ENCODE results near the gene SELP.

The SELP gene

DNA sequence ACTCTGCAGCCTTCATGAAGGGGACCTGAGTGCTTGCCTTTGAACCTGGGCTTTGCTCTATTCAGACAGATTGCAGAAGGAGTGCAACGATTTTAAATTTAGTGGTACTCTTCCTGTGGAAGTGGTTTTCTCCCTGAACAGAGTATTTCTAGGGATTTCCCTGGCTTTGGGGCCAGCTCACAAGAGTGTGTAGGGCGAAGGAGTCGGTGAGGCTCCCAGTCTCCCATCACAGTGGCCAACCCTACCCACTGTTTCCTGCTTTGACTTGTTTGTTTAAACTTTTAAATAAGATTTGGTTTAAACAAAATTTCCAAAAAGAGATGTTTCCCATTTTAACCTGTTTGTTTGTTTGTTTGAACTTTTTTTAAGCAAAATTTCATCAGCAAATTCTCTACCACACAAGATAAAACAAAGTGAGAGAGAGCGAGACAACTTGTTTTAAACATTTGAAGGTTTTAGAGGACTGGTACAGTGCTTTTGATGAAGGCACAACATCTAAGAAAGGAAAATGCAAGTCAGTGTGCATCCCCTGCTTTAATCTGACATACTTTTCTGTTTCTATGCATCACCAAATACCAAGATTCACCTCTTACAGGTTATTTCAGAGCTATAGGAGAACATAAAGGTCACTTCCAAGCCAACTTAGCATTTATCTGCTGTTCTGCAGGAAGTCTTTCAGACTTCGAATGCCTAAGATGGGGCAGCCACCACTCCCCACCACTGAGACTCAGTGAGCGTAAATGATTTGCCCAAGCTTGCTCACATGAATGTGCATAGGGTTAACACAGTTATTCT, 6.6 kb downstream of the SELP start:
- in situ Hi-C loops (cut with HindIII; ENCODE audit: low sequenced_read_pairs), result no loop called here

DNA sequence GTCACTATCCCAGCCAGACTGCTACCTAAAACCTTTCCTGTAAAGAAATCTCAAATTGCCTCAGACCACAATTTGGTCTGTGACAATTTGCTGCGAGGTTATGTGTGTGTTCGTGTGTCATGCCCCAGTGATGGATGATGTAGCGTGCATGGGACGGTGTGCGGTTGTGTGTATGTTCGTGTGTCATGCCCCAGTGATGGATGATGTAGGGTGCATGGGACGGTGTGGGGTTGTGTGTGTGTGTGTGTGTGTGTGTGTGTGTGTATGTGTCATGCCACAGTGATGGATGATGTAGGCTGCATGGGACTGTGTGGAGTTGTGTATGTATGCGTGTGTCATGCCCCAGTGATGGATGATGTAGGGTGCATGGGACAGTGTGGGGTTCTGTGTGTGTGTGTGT, 9.4 kb downstream of the SELP start:
- in situ Hi-C loops (cut with HindIII; ENCODE audit: low sequenced_read_pairs), result no loop called here

DNA sequence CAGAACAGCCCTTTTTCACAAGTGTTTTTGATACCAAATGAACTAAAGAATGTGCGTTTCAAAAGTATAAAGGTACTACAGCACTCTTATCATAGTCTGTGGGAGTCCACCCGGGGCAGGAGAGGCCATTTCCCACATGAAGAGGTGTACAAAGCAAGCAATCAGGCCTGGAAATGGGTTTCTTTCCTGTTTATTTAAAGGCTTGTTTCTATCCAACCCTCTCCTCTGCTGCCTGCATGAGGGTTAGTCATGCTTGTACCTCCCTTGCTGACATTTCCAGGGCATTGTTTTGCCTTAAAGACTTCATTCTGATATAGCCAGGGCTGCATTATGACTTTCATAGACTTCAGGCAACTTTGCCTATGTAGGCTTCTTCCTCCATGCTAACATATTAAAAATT, 11.6 kb downstream of the SELP start:
- in situ Hi-C loops (cut with HindIII; ENCODE audit: low sequenced_read_pairs), result no loop called here

DNA sequence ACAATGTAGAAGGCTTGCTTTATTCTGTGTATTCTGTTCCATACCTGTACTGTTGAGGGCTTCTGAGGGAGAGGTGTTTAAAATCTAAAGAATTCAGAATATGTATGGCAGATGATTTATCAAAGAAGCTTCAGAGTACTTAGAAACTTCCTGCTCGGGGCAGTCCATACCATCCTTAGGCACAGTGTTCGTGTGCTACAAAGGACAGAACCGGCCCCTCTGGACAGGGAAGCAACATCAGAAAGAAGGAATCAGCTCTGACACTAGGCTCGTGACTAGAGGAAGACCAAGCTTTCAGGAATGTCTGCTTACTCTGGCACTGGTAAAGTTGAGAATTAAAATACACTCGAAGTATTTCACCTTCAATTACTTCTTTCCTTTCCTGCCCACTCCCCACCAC, 14.1 kb downstream of the SELP start:
- in situ Hi-C loops (cut with HindIII; ENCODE audit: low sequenced_read_pairs), result no loop called here

DNA sequence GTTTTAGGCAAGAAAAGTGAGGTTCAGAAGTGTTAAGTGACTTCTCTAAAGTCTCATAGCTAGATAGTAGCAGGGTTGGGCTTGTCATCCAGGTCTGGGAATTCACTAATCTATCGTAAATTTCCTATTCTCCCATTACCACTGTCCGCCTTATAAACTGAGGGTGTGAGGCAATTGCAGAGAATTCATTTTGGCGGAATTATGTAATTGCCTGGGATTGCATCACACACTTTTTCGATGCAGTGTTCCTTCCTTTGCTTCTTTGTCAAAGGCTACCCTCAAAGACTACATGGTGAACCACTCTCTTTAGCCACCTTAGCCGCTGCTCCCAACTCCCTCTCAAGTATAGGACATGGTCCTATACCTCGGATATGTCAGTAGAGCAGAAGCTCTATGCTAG, 19.1 kb downstream of the SELP start:
- in situ Hi-C loops (cut with HindIII; ENCODE audit: low sequenced_read_pairs), result no loop called here

DNA sequence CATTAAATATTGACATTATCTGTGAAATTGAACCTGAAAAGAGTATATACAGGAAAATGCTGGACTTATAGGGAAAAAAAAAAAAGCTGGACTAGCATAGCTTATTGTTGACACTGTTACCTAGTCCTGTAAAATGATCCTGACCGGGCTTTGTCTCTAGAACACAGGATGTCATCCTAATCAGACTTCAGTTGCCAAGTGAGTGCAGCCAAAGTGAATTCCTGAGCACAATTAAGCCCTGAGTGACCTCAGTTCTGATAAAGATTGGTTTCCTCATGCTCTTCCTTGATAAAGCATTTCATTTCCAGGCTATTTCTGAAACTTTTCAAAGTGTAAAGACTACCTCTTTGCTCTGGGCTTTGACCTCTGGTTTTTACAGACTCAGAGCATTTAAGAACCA, 19.8 kb downstream of the SELP start:
- in situ Hi-C loops (cut with HindIII; ENCODE audit: low sequenced_read_pairs), result no loop called here

DNA sequence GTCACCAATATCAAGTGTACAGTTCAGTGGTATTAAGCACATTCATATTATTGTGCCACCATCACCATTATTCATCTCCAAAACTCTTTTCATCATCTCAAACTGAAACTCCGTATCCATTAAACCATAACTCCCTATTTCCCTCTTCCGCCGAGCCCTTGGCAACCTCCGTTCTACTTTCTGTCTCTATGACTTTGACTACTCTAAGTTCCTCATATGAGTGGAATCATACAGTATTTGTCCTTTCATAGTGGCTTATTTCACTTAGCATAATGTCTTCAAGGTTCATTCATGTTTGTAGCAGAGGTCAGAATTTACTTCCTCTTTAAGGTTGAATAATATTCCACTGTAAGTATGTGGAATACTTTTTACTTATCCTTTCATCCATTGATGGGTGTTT, 21.7 kb downstream of the SELP start:
- in situ Hi-C loops (cut with HindIII; ENCODE audit: low sequenced_read_pairs), result no loop called here

DNA sequence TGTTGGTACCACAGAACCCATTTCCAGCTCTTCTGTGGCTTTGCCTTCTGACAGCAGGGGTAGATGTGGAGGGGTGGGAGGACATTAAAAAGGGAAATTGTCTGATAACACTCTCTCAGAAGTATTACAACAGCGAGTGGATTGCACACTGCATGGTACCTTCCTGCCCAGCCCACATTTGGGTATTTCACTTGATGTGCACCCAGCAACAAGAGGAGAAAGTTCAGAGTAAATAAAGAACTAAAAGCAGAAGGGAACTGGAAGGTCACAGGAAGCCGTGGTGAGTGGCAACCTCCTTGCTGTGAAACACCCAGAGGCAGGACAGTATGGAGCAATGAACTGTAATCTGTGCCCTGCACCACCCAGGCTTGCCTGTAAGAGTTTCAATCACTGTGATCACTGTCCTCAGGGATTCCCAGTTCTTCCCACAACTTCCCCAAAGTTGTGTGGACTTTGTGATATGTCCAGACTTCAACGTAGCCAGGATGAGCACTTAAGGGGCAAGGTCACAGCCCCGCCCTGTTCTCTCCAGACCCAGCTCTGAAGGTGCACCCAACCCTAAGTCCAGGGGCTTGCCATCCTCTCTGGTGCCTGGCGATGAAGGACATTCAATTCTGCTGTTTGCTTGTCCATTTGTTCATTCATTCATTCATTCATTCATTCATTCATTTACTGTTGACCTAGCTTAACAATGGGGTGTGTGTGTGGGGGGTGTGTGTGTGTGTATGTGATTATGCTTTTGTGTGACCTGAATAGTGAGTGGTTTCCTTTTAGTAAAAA, 25.0 kb downstream of the SELP start:
- in situ Hi-C loops (cut with HindIII; ENCODE audit: low sequenced_read_pairs), result no loop called here

DNA sequence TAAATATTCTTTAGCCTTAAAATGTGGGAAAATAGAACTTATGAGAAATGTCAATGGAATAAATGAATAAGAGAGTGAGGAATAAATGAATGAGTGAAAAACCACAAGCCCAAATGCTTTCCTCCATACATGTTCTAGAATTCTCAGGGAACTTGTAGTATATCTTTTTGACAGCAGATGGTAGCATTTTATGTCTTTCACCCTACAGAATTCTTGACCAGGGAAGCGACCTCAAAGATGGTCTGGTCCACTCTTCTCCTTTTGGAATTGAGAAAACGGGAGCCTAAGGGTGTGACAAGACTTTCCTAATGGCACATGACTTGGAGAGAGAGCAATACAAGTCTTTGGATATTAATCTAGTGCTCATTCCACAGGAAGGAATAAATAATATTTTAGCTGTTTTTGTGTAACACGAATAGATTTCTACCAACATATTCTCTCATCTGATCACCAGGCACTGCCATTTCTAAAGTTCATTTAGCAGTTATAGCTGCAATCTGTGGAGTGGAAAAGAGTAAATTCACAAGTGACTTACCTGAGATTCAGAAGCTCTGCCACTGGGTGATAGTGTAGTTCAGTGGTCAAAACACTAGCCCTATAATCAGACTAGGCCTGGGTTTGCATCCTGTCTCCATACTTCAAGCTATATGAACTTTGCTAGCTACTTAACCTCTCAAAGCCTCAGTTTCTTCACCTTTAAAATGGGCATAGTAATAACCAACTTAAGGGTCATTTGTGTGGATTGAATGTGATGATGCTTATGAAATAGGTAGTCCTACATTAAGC, 28.6 kb downstream of the SELP start:
- in situ Hi-C loops (cut with HindIII; ENCODE audit: low sequenced_read_pairs), result no loop called here

DNA sequence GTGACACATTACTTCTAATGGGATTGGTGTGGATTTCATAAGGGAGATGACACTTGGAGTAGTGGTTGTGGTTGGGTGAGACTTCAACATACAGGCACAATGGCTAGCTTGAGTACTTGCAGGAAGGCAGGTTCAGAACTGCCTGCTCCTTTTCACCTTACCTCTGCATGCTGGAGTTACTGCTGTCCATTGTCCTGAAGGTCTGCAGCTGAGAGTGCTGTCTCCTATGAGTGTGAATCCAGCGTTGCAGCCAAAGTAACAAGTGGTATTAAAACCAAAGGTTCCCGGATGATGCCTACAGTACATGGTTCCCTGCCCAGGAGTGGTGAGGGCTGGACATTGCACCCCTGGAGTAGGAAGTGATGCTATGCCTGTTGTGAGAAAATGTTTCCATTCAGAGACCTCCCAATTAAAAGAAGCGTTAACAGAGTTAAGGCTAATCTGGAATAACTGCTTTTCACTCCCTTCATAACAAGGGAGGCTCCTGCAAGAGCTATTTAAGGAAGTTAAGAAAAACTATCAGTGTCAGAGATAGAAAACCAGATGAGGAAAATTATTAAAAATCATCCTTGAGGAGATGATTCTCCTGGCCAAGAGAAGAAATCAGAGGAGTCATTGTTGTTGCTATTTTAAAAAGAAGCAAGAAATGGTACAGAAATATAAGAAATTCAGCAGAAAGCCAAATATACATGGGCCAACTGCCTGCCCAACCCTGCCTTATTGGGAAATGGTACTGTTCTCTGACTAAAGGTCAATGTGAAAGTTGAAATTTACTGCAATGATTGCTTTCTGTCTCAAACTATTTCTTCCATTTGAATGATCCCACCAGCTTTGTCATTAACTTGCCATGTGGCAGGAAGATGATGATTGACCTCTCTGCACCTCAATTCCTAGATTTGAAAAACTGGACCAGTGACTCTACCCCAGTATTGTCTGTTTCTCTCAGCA, 33.9 kb downstream of the SELP start:
- in situ Hi-C loops (cut with HindIII; ENCODE audit: low sequenced_read_pairs), result no loop called here

DNA sequence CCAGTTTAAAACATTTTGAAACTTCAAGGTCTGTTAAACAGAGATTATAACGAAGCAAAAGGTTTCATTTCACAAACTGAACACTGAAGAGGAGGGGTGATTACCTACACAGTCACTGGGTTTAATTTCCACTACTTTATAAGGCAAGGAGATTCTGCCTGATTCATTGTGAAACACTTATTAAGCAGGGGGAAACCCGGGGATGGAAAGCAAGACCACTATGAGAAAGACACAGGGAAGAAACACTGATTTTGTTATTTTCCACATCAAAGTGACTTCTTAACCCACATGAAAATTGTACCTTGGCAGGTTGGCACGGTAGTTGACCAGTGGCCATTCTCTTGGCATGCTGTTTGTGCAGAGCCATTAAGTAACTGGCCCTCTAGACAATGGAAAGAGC, 35.5 kb downstream of the SELP start:
- in situ Hi-C loops (cut with HindIII; ENCODE audit: low sequenced_read_pairs), result no loop called here

DNA sequence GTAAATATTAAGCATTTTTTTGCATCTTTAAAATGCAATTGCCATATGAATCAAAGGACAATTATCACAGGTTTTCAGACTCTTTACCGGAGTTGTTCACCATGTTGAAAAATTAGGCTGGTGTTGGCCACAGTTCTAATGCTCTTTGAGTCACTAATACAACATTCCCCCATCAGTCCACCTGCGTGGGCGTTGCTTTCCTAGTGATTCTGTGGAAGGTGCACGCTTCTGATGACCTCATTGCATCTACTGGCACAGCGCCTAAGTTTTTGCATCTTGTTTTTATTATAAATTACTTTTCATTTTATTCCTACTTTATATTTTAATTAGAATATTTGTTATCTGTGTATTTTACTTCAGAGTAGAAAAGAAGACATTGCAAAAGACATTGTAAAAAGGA, 39.0 kb downstream of the SELP start:
- in situ Hi-C loops (cut with HindIII; ENCODE audit: low sequenced_read_pairs), result no loop called here

DNA sequence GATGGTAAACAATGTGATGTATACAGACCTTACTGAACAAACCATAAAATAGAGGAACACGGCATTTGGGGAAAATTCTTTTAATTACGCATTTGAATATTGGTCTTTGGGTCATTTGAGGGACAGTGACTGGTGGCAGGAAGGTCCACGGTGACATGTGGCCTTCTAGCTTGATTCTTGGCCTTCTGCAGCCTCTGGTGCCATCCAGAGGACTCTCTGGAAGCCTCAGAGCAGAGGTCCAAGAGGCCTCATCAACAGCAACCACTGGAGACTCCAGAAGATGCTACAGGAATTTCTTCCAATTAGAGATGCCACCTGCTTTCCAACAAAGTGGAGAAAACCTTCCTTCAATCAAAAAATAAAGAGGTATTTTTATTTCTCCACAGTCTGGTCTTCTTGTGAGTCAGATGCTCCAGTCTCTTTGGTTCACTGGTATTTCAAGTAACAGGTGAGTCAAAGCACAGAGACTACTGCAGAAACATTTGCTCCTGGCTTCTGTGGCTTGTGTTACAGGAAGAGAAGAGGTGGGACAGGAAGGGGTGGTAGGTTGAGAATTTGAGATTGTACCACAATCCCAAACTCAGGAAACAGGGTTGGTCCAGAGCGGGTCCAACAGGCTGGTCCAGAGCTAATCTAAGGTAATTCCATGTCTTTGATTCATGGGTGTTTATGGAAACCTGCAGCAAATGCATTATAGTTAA, 41.0 kb downstream of the SELP start:
- in situ Hi-C loops (cut with HindIII; ENCODE audit: low sequenced_read_pairs), result no loop called here

DNA sequence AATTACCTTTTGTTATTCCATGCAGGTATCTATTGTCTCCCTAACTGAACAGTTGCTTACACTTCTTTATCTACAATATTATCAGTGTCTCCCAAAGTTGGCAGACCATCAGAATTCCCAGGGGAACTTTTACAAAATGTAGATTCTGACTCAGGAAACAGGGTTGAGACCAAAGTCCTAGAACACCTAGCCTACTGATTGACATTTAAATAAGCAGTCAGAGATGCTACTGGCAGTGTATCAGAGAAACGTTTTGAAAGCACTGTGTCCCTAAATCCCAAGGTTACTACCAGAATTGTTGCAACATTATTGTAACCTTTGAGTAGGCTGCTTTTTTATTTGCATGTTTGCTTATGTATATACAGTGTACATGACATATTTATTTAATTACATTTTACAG, 41.8 kb downstream of the SELP start:
- in situ Hi-C loops (cut with HindIII; ENCODE audit: low sequenced_read_pairs), result no loop called here

DNA sequence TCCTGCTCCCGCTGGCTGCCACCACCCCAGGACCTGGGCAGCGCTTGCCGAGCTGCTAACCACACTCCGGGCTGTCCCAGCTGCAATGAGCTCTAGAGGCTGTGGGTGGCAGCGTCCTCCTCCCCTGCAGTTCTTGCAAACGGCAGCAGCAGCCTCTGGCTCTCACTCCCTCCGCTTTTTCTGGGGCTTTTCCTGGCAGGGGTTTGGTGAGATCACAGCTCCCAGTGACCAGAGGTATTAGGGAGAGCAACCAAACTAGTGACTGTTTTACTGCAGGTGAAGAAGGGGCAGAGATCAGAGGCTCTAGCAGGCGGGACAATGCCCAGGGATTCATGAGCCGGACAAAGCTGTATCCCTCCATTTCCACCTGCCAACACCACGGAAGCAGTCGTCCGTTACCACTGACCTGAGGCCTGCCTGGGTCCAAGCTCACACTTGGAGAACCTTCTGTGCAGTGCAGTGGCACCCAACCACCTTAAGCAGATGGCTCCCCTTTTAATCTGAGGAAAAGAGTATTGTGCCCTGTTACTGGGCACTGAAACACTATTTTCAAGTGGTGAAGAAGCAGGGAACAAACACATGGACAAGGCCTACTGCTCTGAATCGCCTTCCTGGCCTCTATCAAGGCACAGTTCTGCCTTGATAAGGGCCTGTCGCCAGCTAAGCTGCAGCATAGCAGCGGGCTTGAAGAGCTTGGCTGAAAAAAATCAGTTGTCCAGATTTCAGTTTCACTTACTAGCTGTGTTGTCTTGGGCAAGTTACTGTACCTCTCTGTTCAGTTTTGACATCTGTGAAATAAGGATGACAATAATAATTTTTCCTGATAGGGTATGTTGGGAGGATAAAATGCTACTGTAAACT, 43.3 kb downstream of the SELP start, which contains the start of gene F5:
TSS of gene F5 (minus strand) at position 87 of the 861 bp plus-strand sequence. CDS start 95 bp downstream, outside the sequence.
- in situ Hi-C loops (cut with HindIII; ENCODE audit: low sequenced_read_pairs), result no loop called here

DNA sequence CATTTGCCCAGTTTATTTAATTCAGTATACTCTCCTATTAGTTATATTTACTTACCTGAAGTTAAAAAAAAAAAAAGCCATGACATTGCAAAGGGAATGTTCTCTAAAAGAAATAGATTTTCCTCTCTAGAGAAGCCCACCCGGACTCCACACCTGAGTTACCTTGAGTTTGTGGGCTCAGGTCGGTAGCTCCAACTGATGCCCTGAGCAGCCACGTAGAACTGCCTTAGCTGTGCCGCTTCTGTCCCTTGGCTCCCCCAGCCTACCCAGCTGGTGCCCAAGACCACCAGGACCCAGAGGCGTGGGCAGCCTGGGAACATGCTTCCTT, 43.9 kb downstream of the SELP start:
- in situ Hi-C loops (cut with HindIII; ENCODE audit: low sequenced_read_pairs), result no loop called here

DNA sequence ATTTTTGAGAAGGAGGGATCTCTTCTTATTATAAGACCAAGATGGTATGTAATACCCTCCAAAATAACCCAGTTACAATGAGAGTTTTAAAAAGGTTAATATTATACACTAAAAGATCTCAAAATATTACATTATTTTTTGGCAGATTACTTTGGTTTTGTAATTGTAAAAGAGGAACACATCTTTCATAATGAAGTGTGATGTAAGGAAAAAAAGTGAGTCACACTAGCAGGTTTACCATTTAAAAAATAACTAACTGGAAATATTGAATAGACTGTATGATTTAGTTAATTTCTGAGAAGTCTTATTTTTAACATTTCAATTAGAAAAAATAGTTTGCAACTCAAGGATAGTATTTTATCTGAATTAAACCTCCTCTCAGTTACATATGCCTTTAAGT, 44.7 kb downstream of the SELP start:
- in situ Hi-C loops (cut with HindIII; ENCODE audit: low sequenced_read_pairs), result no loop called here

DNA sequence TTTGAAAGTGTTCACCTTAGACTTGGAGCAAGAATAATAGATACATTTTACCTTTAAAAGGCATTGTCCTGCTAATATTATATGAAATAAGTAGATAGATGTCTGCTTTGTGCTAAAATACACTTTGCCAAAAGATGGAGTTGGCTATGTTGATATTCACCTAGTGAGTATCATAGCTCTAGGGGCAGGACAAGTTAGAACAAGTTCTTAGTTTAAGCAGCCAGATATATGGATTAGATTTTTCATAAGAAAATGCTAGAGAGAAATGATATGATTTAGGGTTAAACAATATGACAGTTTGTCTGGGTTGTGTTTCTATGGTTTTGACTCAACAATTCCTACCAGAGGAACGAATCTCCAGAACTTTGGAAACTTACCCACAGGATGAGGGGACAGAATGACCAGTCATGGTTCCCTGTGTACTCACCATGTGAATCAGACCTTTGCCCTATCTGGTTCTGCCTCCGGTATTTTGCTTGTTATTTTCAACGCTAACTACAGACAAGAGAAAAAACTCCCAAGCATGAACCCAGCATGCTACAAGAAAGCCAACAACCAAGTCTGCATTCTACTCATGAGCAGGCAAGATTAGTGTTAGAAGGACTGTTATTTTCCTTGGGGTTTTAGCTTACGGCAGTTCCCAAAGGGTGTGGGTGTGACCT, 45.3 kb downstream of the SELP start:
- in situ Hi-C loops (cut with HindIII; ENCODE audit: low sequenced_read_pairs), result no loop called here

Measured in endothelial cell of hepatic sinusoid (primary cell).